GM21381 (cell line): ENCODE results near the gene ZNF518B.
A peak's percentile ranks its signal among the peaks of the same experiment; 100 is the strongest.
"Not testable (repeated sequence)": the region's sequence is repeated elsewhere in the genome, so short reads cannot be mapped to it uniquely, and the experiment has no call there.

ENCODE experiments used
- ATAC-seq: cut with Tn5 transposase; IDR thresholded peaks from one replicate; pipeline ENCODE4 v1.9.1; 2021; ENCODE audit warnings: mild to moderate bottlenecking, moderate library complexity; ENCODE audit not compliant: unreplicated experiment

The ZNF518B gene

GRCh38 chr4:10456595-10457254 is 501 bp downstream of the ZNF518B start:
- peak; percentile 53 for ATAC-seq

- ATAC-seq = no peak
Observed at GRCh38 chr4:10456260-10456594, 999 bp downstream of the ZNF518B start.

DNA sequence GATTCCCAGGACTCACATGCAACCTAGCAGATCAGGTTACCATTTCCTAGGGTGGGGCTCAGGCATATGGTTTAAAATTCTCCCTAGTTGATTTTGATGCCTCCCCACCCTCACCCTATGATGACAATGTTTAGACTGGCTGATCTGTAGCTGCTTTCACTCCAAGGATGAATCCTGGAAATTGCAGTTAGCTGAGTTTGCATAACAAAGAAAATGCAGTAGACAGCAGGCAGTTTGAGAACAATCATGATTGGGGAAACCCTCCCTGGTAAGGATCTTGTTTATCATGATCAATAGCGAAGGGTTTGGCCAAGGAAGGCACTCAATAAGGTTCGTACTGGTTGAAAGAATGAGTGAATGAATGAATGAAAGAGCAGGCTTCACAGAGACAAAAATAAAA is 2.1 kb downstream of the ZNF518B start:
- ATAC-seq = no peak

DNA sequence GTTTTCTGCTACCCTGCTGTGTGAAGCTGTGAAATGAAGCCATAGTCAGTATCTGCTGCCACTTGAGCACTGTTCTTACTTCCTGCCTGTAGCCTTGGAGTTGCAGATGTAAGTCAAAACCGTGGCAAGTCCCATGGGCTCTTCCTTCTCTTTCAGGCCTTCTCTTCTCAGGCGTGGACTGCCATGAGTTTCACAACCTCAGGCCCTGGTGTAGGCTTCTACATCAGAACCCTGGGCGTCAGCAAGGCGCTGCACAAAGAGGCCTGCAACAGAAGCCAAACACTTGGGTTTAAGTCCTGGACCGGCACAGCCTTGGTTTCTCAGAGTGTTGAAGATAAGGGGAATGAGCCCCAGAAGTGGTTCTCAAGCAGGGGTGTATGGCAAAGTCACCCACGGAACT is 2.5 kb downstream of the ZNF518B start:
- ATAC-seq = no peak

GRCh38 chr4:10454121-10454520 is 3.1 kb downstream of the ZNF518B start:
- no peak for ATAC-seq

DNA sequence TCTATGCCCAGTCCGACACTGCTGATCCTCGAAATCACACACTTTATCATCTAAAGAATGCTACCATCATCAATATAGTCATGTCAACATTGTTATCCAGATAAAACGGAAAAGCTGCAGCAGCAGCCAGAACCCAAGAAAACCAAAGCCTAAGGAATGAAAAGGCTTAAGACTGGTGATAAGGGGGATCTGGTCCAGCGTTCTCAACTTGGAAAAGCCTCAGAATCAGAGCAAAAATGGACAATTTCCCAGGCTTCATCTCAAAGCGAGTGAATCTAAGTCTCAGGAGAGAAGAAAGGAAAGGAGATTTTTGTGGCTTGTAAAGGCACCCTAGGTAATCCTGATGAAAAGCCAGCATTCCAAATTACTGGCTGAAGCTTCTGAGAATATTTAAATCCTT is 8.2 kb downstream of the ZNF518B start:
- no peak for ATAC-seq

GRCh38 chr4:10442976-10443375 is 14.2 kb downstream of the ZNF518B start:
- no peak for ATAC-seq

GRCh38 chr4:10441512-10441911 is 15.7 kb downstream of the ZNF518B start:
- ATAC-seq = no peak

- ATAC-seq = no peak
Observed at GRCh38 chr4:10438924-10439323, 18.3 kb downstream of the ZNF518B start.

DNA sequence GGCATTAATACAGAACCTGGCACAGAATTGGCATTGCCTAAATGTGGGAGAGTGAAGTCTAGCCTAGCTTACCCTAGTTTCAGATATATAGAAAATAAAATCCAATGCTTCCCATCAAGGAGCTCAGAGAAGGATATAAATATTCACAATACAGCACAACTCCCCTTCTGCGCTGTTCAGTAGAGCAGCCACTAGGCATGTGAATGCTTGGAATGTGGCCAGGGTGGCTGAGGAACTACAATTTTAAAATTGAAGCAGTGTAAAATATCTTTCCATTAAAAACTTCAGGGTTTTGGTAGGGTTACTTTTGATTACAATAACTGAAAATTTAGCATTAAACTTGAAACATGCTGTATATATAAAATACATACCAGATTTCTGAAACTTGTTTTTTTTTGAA is 19.5 kb downstream of the ZNF518B start:
- ATAC-seq = no peak

- ATAC-seq = not testable (repeated sequence)
Observed at GRCh38 chr4:10427680-10428079, 29.5 kb downstream of the ZNF518B start.

GRCh38 chr4:10421344-10422055 is 35.7 kb downstream of the ZNF518B start:
- no peak for ATAC-seq

DNA sequence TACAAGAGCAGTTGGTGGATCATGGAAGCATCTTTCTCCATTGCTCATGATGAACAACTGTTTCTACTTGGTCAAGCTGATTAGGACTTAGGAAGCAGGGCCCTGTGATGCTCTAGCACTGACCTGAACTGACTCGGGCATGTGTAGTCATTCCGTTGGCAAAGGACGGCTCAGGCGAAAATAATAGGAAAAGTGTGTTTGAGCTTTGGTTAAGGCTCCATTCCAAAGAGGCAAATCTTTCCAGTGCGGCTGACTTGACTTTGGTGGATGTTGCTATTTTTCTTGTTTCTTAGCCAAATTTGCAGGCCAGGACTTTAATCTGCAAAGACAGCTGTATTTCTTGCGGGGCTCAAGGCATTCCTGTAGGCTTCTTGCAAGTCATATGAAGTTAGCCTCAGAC is 39.5 kb downstream of the ZNF518B start:
- ATAC-seq = no peak

DNA sequence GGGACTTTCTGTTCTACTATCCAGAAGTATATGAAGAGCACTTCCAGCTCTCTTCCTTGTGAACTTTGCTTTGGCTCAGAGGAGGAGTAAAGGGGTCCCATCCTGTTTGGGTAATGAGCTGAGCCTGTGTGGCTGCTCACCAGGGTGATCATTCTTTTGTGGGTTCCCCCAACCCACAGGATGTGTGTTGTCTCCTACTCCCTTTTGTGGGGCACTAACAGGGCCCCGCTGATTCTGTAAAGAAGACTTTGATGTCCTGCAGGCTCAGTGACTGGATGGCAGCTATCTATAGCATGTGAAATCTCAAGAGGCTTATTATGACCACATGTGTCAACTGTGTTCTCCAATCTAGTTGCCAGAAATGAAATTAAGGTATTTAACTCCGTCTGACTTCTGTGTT is 40.8 kb downstream of the ZNF518B start:
- ATAC-seq = no peak

- ATAC-seq = peak; percentile 82
Observed at GRCh38 chr4:10413177-10413576, 44.0 kb downstream of the ZNF518B start.

DNA sequence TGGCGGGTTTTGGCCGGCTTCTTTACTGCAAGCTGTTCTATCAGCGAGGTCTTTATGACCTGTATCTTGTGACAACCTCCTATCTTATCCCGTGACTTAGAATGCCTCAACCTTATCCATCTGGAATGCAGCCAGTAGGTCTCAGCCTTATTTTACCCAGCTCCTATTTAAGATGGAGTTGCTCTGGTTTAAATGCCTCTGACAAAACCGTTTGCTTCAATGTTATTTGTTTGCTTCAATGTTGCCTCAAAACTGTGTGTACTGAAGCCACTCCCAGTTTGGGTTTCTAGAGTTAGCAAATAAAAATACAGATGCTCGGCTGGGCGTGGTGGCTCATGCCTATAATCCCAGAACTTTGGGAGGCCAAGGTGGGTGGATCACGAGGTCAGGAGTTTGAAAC is 51.6 kb downstream of the ZNF518B start:
- ATAC-seq = no peak

DNA sequence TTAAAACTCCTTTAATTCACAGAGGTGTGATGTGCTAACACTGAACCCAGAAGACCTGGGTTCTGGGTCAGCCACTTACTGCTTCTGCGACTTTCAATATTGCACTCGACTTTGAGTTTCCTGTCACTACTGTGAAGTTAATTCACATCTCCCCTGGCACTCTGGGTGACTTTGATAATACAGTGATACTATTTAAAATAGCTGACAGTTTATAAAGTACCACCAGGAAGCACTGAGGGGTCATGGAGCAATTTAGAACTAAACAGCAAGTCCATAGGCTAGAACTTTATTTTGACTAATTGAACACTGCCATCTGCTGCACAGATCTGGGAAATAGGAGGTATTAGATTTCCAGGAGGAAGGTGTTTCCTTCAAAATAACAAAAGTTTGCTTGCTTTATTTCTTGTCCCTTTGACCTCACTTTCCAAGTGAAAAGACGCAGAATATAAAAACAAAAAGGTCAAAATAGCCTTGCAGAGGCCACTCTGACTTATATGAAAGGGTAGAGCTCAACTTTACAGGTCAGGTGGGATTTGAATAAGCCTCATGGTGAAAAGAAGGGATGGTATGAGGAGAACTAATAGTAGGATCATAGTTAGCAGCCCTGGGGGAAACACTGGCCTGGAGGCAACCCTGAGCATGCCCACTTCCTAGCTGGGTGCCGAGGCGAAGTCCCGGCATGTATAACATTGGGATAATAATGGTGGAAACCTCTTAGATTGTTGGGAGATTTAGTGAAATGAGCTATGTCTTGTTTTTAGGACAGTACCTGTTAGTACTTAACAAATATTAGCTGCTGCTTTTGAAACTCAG is 53.4 kb downstream of the ZNF518B start:
- ATAC-seq = no peak

GRCh38 chr4:10395971-10396580 is 61.1 kb downstream of the ZNF518B start:
- ATAC-seq = no peak
